Inflammatory macrophage treated with lipopolysaccharide for 4 hours (primary cell): ENCODE results near the gene OR52E4.

Experiments used
- DNase-seq: peaks from one replicate; pipeline ENCODE4 v3.0.0-alpha.2; 2020

The OR52E4 gene

GRCh38 chr11:5880329-5880728 lies at the start of gene OR52E4:
TSS of gene OR52E4 (plus strand) at chr11:5880629. CDS start at chr11:5884293, 3,664 bp downstream.
- DNase-seq: no peak

GRCh38 chr11:5831196-5831829 lies 49.1 kb upstream of the OR52E4 start:
- no peak for DNase-seq

GRCh38 chr11:5833446-5833845 lies 47.0 kb upstream of the OR52E4 start:
- DNase-seq: no peak

- no peak for DNase-seq
Measured at GRCh38 chr11:5837695-5838094, 42.7 kb upstream of the OR52E4 start.

GRCh38 chr11:5841797-5842196 lies 38.6 kb upstream of the OR52E4 start, which contains the start of gene OR52E6:
TSS of gene OR52E6 (minus strand) at chr11:5841897. CDS start at chr11:5841897, 0 bp downstream.
- DNase-seq: no peak

- DNase-seq: no peak
Measured at GRCh38 chr11:5846701-5847100, 33.7 kb upstream of the OR52E4 start.

GRCh38 chr11:5847711-5848110 lies 32.7 kb upstream of the OR52E4 start:
- no peak for DNase-seq

- DNase-seq: no peak
Measured at GRCh38 chr11:5851002-5851401, 29.4 kb upstream of the OR52E4 start.

- DNase-seq: no peak
Measured at GRCh38 chr11:5857590-5857989, 22.8 kb upstream of the OR52E4 start, which contains the start of gene OR52E8. TSS of gene OR52E8 (minus strand) at chr11:5857690. CDS start at chr11:5857690, 0 bp downstream.

- DNase-seq: no peak
Measured at GRCh38 chr11:5865826-5866225, 14.6 kb upstream of the OR52E4 start.

- no peak for DNase-seq
Measured at GRCh38 chr11:5878564-5878963, 1.9 kb upstream of the OR52E4 start.

GRCh38 chr11:5881756-5882155 lies 1.3 kb downstream of the OR52E4 start:
- DNase-seq: no peak

- DNase-seq: no peak
Measured at GRCh38 chr11:5887172-5887571, 6.7 kb downstream of the OR52E4 start.

- DNase-seq: no peak
Measured at GRCh38 chr11:5887661-5888060, 7.2 kb downstream of the OR52E4 start.

- DNase-seq: peak; percentile 28
Measured at GRCh38 chr11:5891216-5891800, 10.9 kb downstream of the OR52E4 start.

- no peak for DNase-seq
Measured at GRCh38 chr11:5892908-5893307, 12.5 kb downstream of the OR52E4 start, which contains the start of gene OR52E5. TSS of gene OR52E5 (plus strand) at chr11:5893208. CDS start at chr11:5900777, 7,569 bp downstream.

GRCh38 chr11:5899534-5899933 lies 19.1 kb downstream of the OR52E4 start:
- DNase-seq: no peak

- DNase-seq: no peak
Measured at GRCh38 chr11:5910540-5910939, 30.1 kb downstream of the OR52E4 start.

- DNase-seq: peak; percentile 32
Measured at GRCh38 chr11:5922749-5923426, 42.5 kb downstream of the OR52E4 start.

GRCh38 chr11:5923427-5923776 lies 43.0 kb downstream of the OR52E4 start:
- no peak for DNase-seq

GRCh38 chr11:5923794-5924193 lies 43.4 kb downstream of the OR52E4 start:
- DNase-seq: peak; percentile 2

GRCh38 chr11:5928271-5928670 lies 47.8 kb downstream of the OR52E4 start:
- no peak for DNase-seq

- DNase-seq: no peak
Measured at GRCh38 chr11:5928811-5929210, 48.4 kb downstream of the OR52E4 start.
